CD4-positive, alpha-beta T cell treated with Interleukin-17A for 4 hours (primary cell): ENCODE data around the gene CACNA1C.
"Not testable (repeated sequence)": the region's sequence is repeated elsewhere in the genome, so short reads cannot be mapped to it uniquely, and the experiment has no call there.

Source experiments
- DNase-seq: peaks from one replicate; pipeline ENCODE4 v3.0.0-alpha.2; 2020; ENCODE audit warnings: mixed read lengths

CACNA1C gene

DNA sequence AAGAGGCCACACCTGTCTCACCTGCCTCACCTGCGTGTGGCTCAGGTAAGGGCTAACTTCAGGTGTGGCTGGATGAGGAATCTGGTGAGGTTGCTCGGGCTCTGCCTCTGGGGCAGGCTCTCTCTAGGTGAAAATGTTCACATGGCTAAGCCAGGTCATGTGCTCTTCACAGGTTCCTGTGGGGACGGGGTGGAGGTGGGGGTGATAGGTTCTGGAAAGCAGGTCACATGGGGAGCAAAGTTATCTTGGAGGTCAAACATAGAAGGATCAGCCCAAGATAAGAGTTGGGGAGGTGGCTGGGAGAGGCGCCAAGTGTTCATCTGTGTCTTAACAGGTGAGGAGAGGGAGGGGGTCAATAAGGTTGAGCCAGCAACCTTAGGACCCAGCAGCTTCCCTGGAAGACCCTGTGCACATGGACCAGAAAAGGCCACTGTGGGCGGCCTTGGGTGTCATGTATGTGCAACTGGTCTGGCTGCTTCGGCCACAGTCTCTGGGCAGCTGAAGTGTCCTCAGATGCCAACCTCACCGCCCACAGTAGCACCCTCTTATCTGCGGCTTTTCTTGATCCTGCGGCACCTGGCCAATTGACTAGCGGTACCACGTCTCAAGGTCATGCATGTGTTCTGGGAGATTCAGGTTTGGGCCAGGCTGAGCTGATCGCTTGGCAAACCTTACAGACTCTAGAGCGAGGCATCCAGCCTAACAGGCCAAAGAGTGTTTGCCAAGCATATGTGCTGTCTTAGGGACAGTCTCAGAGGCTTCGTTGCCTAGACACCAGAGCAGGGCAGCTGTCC, 60.5 kb downstream of the CACNA1C start:
- no peak for DNase-seq

DNA sequence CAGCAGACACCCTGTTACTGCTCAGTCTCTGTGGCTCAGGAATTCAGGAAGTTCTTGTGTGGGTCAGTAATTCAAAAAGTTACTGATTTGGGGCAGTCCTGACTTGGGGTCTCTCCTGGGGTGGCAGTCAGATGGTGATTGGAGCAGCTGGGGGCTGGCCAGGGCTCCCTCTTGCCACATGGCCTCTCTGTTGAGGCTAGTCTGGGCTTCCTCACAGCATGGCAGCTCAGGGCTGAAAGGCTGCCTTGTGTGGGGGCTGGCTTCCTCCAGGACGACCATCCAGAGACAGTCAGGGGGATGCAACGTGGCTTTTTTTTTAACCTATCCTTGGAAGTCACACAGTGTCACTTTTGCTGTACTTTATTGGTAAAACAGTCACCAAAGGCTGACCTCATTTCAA, 61.3 kb downstream of the CACNA1C start:
- DNase-seq: no peak

DNA sequence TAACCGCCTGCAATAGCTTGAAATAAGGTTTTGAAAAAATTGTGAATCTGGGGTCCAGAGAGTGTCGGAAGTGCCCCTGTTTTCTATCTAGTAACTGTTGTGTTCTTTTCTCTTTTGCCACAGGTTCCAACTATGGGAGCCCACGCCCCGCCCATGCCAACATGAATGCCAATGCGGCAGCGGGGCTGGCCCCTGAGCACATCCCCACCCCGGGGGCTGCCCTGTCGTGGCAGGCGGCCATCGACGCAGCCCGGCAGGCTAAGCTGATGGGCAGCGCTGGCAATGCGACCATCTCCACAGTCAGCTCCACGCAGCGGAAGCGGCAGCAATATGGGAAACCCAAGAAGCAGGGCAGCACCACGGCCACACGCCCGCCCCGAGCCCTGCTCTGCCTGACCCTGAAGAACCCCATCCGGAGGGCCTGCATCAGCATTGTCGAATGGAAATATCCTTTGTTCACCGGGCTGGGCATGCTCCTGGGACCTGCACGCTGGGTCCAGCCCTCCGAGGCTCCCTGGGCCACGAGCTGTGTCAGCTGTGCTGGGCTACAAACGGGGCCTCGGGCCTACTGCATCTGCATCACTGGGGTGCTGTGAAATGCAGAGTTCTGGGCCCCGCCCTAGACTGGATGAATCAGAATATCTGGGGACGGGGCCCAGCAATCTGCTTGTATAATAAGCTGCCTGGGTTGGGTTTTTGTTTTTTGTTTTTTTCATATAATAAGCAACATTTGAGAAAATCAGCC, 62.5 kb downstream of the CACNA1C start:
- no peak for DNase-seq

DNA sequence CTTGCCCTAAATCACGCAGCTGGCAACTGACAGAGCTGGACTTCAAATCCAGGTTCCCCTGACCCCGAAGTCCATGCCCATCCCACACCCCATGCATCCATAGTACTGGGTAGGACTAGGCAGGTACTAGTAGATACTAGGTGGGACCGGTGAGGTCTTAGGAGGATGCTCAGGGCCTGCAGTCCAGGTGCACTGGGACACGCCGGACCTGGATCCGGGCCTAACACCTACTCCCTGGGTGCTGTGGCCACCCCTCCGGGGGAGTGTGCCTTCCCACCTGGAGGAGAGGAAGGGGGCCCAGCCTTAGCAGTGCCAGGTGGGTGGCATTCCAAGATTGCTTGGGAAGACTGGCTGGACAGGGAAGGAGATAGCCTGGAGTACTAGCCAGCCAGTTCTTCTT, 64.8 kb downstream of the CACNA1C start:
- no peak for DNase-seq

DNA sequence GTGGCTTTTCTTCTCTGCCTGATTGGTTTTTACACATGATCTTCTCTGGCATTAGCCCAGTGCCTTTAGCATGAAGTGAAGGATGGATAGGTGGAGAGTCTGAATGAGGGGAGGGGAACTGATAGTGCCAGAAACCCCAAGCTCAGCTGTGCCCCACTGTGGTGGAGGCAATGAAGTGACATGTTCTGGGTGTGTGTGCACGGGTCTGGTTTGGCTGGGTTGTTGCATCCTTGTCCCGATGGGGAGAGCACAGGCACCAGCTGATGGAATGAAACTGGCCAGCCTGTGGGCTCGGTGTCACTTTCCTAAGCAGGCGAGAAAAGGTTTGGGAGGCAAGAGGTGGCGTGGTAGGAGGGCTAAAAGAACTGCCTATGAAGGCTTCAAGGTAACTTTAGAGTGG, 65.3 kb downstream of the CACNA1C start:
- DNase-seq: no peak

GRCh38 chr12:2118481-2119255, 65.9 kb downstream of the CACNA1C start:
- DNase-seq: no peak

GRCh38 chr12:2119266-2119665, 66.5 kb downstream of the CACNA1C start:
- DNase-seq: no peak

GRCh38 chr12:2120982-2121758, 68.4 kb downstream of the CACNA1C start:
- DNase-seq: no peak

DNA sequence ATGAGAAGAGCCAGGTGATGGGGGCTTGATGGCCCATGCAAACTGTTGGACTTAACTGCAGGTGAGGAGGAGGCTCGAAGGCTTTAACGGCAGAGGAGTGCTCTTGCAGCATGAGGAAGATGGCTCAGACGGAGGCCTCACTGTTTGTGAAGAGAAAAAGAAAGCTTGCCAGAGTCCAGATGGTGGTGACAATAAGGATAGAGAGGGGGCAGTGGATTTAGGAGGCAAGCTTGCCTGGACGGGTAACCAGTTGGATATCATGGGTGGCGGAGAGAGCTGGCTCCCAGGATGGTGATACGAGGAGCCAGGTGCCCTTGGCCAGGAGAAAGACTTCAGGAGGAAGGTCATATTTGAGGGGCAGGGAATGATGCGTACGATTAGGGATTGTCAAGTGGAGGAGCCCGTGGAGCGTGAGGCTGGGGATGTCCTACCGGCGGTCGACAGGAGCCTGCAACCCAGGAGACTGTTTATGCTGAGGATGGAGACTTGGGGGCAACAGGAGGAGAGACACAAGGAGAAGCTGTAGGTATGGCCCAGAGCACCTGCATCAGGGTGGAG, 71.8 kb downstream of the CACNA1C start:
- no peak for DNase-seq

DNA sequence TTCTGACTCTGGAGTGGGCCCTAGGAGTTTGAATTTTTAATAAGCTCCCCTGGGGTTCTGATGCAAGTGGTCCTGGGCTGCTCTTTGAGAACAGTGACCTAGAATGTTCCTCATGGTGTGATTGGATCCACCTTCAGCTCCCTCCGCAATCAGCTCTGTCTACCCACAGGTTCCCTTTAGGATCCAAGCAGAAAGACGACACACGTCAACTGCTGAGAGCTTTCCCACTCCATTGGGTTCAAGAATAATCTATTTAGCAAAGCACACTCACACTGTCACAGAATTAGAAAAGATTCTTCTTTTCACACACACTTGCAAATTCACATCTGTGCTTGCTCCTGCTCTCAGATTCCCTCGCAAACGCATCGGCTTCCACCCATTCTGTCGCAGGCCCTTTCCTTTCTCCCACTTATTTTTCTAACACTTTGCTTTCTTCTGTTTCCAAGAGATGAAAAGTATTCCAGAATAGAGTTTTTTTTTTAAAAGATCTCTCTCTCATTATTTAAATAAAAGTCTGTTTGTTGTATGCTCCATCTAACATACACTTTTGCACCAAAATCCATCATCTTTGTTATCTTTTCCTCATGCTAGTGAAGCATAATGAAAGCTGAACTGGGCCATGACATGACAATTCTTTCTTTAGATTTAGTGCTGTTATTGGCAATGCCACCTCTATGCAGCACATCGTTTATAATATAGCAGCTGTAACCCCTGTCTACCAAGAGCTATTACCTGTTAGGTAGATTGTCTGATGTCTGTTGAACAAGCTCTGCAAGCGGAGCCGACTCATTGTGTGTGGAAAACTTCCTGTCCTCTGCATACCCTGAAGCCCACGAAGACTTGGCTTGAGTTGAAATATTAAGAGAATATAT, 73.1 kb downstream of the CACNA1C start:
- DNase-seq: no peak

GRCh38 chr12:2126676-2127406, 74.1 kb downstream of the CACNA1C start:
- DNase-seq: no peak

DNA sequence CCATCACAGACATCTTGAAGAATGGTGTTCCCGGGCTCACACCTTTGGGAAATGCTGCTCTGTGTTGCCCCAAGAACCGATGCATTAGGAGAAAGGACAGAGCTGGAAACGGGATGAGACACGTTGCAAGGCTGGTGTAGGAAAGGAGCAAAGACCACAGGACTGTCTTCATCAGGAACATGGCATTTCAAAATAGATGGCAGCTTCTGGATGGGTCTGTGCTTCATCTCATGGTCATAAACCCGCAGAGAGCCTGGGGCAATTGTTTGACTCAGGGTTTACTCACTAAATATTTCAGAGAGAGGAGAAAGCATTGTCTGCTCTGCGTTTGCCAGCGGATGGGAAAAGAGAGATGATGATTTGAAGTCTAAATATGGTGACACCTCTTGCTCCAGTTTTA, 76.3 kb downstream of the CACNA1C start:
- DNase-seq: no peak

- DNase-seq: not testable (repeated sequence)
Observed at GRCh38 chr12:2135661-2136418, 83.1 kb downstream of the CACNA1C start.

GRCh38 chr12:2136901-2137300, 84.1 kb downstream of the CACNA1C start:
- no peak for DNase-seq

- DNase-seq: no peak
Observed at GRCh38 chr12:2137711-2138110, 84.9 kb downstream of the CACNA1C start.

DNA sequence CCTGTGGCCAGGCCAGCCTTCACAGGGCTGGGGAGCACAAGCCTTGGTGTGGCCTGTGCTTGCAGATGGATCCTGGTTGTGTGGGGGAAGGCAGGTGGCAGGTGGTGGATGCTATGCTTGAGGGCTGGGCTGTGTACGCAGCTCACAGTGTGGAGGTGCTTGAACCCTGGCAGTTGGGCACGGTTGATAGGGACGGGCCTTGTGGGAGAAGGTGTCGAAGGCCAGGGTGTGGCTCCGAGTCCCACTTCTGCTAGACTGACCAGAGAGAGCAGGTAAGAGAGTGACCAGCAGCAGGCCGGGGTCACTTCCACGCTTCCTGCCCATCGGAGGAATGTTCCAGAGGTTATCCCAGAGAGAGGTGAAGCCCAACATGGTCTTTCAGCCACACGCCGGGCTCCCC, 85.5 kb downstream of the CACNA1C start:
- DNase-seq: no peak

GRCh38 chr12:2138871-2139308, 86.1 kb downstream of the CACNA1C start:
- no peak for DNase-seq

GRCh38 chr12:2139651-2140050, 86.9 kb downstream of the CACNA1C start:
- DNase-seq: no peak

DNA sequence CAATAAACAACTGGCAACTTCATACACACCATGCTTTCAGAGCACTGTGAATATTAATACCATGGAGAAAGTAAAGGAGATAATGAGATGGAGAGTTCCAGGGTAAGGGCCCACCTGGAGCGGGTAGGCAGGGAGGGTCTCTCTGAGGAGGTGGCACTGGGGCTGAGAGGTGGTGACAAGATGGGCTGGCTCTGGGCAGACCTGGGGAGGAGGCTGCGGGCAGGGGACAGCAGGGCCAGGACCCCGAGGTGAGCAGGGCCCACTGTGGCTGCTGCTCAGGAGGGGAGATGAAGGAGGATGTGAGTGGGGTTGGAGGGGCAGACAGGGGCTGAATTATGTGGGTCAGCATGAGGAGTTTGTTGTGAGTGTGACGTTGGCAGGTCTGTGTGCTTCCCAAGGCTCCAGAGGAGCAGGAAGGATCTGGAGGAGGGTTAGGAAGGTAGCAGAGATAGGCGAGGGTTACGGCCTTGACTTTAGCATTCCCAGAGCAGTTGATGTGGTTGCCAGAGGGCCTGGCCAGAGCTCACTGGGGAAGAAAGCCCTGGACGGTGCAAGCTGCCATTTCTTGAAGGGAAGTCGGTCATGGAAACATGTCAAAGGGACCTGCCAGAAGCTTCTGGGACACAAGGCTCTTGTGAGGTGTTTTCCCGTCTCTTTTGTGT, 88.2 kb downstream of the CACNA1C start:
- no peak for DNase-seq
